ENCODE results near the gene PKN3. TPM values are rescaled to one million over a fixed set of nuclear protein-coding genes. Genes with fewer than 3 reads are reported as not detected.
A peak's percentile ranks its signal among the peaks of the same experiment; 100 is the strongest.

PKN3 gene
- total RNA-seq, 1 experiment from 2014 or later = 7.4 TPM

DNA sequence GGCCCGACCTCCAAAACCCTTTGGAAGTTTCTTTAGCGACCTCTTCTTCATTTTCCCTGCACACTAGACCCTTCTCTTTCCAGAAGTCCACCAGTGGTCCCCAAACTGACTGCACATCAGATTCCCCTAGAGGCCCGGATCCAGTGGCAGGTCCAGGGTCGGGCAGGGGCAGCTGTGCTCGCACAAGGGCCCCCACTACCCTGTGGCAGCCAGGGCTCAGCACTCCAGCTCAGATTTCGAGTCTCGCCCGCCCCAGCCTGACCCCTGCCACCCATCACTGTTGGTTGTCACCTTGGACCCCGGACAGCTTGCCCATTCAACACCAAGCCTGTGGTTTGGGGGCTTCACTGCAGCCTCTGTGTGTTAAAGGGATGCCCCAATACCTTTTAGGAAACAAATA lies 29.4 kb downstream of the PKN3 start:
- DNase-seq (ENCODE audit: extremely low read depth, low read depth) = no peak

DNA sequence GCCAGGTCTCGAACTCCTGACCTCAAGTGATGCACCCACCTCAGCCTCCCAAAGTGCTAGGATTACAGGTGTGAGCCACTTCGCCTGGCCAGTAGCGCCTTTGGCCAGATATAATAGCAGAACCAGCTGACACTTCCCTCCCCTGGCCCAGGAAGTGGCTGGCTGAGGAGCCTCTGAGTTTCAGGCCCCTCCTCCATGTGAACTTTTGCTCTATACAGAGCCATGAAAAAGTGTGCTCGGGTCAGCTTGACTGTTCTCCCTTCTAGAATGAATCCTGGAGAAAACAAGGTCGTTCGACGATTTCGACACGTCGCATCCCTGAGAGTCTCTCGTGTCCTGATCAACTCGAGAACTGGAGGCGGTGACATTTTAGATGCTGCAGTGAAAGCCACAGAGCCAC lies 30.3 kb downstream of the PKN3 start:
- no peak for DNase-seq (ENCODE audit: extremely low read depth, low read depth)

DNA sequence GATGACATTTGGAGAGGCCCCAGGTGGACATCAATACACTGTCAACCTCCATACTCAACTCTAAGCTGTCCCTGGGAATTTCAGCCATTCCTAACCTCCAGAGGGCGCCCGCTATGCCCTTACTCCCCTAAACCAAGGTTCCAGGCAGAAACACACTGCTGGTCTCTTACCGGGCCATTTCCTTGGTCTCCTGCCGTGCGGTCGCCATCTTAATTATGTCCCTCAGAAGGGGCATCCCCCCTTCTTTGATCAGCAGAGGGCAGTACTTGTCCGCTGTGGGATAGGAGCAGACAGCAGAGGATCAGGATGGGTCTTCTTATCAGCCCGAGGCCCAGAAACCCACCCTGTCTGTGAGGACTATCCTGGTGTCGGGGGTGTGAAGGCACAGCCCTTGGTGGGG lies 31.0 kb downstream of the PKN3 start:
- DNase-seq (ENCODE audit: extremely low read depth, low read depth) = peak; percentile 96

DNA sequence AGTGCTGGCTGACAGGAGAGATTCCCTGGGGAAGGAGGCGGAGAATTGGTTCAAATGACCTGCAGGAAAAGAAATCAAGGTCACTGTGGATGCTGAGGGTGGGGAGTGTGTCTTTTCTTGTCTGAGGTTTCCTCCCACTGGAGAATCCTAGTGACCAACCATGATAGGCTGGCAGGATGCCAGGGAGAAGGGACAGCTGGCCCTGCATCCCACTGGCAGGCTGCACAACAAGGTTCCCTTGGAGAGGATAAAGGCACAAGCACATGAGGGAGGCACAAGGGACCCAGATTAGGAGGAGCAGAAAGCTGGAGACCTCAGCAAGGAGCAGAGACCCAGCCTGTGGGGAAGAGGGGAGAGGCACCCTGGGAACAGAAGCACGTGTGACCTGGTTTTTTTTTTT lies 33.1 kb downstream of the PKN3 start:
- no peak for DNase-seq (ENCODE audit: extremely low read depth, low read depth)

DNA sequence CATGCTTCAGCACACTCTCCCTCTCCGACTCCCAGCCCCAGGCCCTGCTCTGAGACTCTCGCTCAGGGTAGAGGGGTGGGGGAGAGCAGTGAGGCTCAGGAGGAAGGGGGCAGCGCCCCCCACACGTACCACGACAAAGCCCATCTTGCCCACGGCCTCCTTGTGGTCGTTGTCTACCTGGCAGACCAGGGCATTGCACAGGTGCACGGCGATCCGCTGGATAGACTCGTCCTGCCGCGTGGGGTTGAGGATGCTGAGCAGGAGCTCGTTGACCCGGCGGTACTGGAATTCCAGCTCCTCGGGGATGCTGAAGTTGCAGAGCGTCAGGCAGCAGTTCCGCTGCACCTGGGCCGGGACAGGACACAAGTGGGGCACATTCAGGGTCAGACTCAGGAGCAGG lies 40.1 kb downstream of the PKN3 start:
- DNase-seq (ENCODE audit: extremely low read depth, low read depth) = no peak

DNA sequence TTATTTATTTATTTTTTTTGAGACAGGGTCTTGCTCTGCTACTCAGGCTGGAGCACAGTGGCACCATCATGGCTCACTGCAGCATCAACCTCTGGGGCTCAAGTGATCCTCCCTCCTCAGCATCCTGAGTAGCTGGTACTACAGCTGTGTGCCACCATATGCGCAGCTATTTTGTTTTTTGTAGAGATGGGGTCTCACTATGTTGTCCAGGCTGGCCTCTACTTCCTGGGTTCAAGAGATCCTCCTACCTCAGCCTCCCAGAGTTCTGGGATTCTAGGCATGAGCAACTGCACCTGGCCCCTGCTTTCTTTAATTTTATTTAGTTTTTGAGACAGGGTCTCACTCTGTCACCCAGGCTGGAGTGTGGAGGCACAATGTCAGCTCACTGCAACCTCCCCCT lies 41.1 kb downstream of the PKN3 start:
- no peak for DNase-seq (ENCODE audit: extremely low read depth, low read depth)

- DNase-seq (ENCODE audit: extremely low read depth, low read depth) = no peak
These were observed 44.9 kb downstream of the PKN3 start for GRCh38 chr9:128747241-128747640.

- no peak for DNase-seq (ENCODE audit: extremely low read depth, low read depth)
These were observed 48.8 kb downstream of the PKN3 start for GRCh38 chr9:128750926-128751595.

- DNase-seq (ENCODE audit: extremely low read depth, low read depth) = no peak
These were observed 51.3 kb downstream of the PKN3 start for GRCh38 chr9:128753627-128754026.

DNA sequence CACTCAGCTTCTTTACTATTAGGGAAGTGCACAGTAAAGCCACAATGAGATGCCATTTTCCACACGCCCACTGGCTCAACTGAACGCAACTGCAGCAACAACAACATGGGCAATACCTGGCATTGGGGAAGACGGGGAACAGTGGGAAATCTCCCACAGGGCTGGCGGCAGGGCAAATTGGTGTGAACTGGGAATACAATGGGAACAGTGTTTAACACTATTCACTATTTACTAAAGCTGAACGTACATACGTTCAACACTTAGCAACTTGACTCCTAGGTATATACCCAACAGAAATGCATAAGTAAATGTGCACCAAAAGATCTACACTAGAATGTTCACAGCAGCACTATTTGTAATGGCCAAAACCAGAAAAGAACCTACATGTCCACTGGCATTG lies 55.3 kb downstream of the PKN3 start:
- no peak for DNase-seq (ENCODE audit: extremely low read depth, low read depth)

DNA sequence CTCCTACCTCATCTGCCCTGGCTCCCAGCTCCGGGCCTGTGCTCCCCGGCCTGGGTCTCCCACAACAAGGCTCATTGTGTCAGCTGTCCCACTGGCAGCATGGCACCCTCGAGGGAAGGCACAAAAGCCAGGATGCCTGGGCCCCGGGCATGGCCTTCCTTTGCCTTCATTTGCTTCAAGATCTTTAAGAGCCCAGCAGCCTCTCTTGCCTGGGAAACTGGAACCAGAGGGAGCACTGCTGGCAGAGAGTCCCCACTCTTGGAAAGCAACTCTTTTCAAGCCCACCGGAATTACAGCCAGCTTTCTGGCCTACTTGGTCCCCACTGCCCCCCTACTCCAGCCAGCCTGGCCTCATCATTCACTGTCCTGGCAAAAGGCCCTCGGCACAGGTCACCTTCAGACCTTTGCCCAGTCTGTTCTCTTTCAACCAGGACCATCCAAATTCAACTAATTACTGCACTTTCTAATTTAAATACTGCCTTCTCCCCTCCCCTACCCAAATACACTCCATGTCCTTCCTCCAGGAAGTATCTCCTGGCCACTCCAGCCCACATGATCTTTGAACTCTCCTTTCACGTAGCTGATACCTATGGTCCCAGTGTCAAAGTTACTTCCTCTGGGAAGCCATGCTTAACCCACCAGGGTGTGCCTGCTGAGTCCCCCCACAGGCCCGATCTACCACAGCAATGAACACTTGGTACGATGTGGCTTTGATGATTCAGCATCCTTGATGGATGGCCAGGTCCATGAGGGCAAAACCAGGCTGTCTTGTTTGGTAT lies 60.6 kb downstream of the PKN3 start:
- DNase-seq (ENCODE audit: extremely low read depth, low read depth) = no peak

DNA sequence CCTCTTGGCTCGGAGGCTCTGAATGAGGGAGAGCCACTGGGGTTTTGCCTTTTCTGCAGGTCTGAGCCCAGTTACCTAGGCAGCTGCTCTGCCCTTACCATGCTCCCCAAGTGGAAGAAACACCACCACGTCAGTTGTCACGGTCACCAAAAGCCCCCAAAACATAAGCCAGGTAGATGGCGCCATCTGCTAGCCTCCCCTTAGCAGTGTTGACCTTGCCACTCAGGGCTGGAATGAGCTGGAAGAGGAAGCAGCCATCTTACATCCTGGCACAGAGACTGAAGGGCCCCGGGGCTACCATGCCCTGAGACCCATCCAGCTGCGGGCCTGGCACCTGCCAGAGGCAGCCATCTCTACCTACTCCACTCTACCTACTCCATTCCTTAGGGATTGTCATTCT lies 62.1 kb downstream of the PKN3 start:
- DNase-seq (ENCODE audit: extremely low read depth, low read depth) = no peak

- DNase-seq (ENCODE audit: extremely low read depth, low read depth) = no peak
These were observed 63.2 kb downstream of the PKN3 start for GRCh38 chr9:128765499-128765898.

- DNase-seq (ENCODE audit: extremely low read depth, low read depth) = no peak
These were observed 66.3 kb downstream of the PKN3 start for GRCh38 chr9:128768606-128769005.

Small RNA genes within 50 kb of the gene (small RNA-seq; reads per million reads assigned to genes)
- 0 reads per million in 2 experiments for gene RF00017
- 0 reads per million in 2 experiments for gene RN7SL560P

Other genes with a start within 250 kb of the PKN3 start
- 39.4 and 47.2 TPM in 2 replicates for gene ODF2, start 246.5 kb upstream of the PKN3 start, total RNA-seq (2014; rRNA removed; shearing (Covaris generic))
- 31.6 and 36.6 TPM in 2 replicates for gene GLE1, start 197.8 kb upstream of the PKN3 start, total RNA-seq (2014; rRNA removed; shearing (Covaris generic))
- 136 and 162 TPM in 2 replicates for gene SPTAN1, start 149.9 kb upstream of the PKN3 start, total RNA-seq (2014; rRNA removed; shearing (Covaris generic))
- gene DYNC2I2, start 45.7 kb upstream of the PKN3 start, total RNA-seq (2014; rRNA removed; shearing (Covaris generic)) = 77.5 and 97.9 TPM in 2 replicates
- gene SET, start 13.3 kb upstream of the PKN3 start, total RNA-seq (2014; rRNA removed; shearing (Covaris generic)) = 863 and 882 TPM in 2 replicates
- 17.9 and 22.4 TPM in 2 replicates for gene ZDHHC12, start 21.6 kb downstream of the PKN3 start, total RNA-seq (2014; rRNA removed; shearing (Covaris generic))
- 12.5 and 12.6 TPM in 2 replicates for gene ZER1, start 69.4 kb downstream of the PKN3 start, total RNA-seq (2014; rRNA removed; shearing (Covaris generic))
- gene TBC1D13, start 84.8 kb downstream of the PKN3 start, total RNA-seq (2014; rRNA removed; shearing (Covaris generic)) = 12.9 and 13.5 TPM in 2 replicates
- 27.2 and 34.9 TPM in 2 replicates for gene ENDOG, start 116.0 kb downstream of the PKN3 start, total RNA-seq (2014; rRNA removed; shearing (Covaris generic))
- 21.1 and 22.1 TPM in 2 replicates for gene SPOUT1, start 127.3 kb downstream of the PKN3 start, total RNA-seq (2014; rRNA removed; shearing (Covaris generic))
- 11.7 and 11.8 TPM in 2 replicates for gene KYAT1, start 179.4 kb downstream of the PKN3 start, total RNA-seq (2014; rRNA removed; shearing (Covaris generic))
- gene LRRC8A, start 179.6 kb downstream of the PKN3 start, total RNA-seq (2014; rRNA removed; shearing (Covaris generic)) = 21.7 and 22.2 TPM in 2 replicates
- not detected in 2 replicates for gene PHYHD1, start 218.5 kb downstream of the PKN3 start, total RNA-seq (2014; rRNA removed; shearing (Covaris generic))
- 18.3 and 20.6 TPM in 2 replicates for gene DOLK, start 245.1 kb downstream of the PKN3 start, total RNA-seq (2014; rRNA removed; shearing (Covaris generic))
- 42.5 and 47.7 TPM in 2 replicates for gene NUP188, start 245.2 kb downstream of the PKN3 start, total RNA-seq (2014; rRNA removed; shearing (Covaris generic))